ENCODE data around the gene DGCR8. TPM values are rescaled to one million over a fixed set of nuclear protein-coding genes. Genes with fewer than 3 reads are reported as not detected.

The DGCR8 gene
- total and polyA plus RNA-seq, 2 experiments from 2014 or later, result 15.1 to 23.8 TPM

- TF ChIP-seq CTCF (IDR thresholded peaks at IDR 0.05; ENCODE audit: low read depth, low read length), result no peak
- DNase-seq (ENCODE audit: low read depth in 1 of 2, low spot score in 1 of 2), result no peak
- no peaks in the 10 kb centered on the region for H3K9me3 ChIP-seq (ENCODE audit: low read depth)
- no peak overlapping the region for H3K4me3 ChIP-seq
- peaks cover 42% of the 10 kb centered on the region for H3K36me3 ChIP-seq
- H3K27me3 ChIP-seq, result no peaks in the 10 kb centered on the region
- no peaks in the 10 kb centered on the region for H3K4me1 ChIP-seq (ENCODE audit: low read depth)
- H3K27ac ChIP-seq, result no peak overlapping the region
Observed at GRCh38 chr22:20099099-20099711, 19.2 kb downstream of the DGCR8 start.

- no peak for DNase-seq (ENCODE audit: low read depth in 1 of 2, low spot score in 1 of 2)
Observed at GRCh38 chr22:20101638-20102037, 21.6 kb downstream of the DGCR8 start.

GRCh38 chr22:20102203-20102780, 22.3 kb downstream of the DGCR8 start:
- H3K9me3 ChIP-seq (ENCODE audit: low read depth), result no peaks in the 10 kb centered on the region
- peaks cover 42% of the 10 kb centered on the region for H3K36me3 ChIP-seq
- TF ChIP-seq CTCF (IDR thresholded peaks at IDR 0.05; ENCODE audit: low read depth, low read length), result no peak
- no peak overlapping the region for H3K4me3 ChIP-seq
- no peaks in the 10 kb centered on the region for H3K27me3 ChIP-seq
- no peak for DNase-seq (ENCODE audit: low read depth in 1 of 2, low spot score in 1 of 2)
- no peaks in the 10 kb centered on the region for H3K4me1 ChIP-seq (ENCODE audit: low read depth)
- no peak overlapping the region for H3K27ac ChIP-seq

More at GRCh38 chr22:20101638-20102037, 21.6 kb downstream of the DGCR8 start:
- TF ChIP-seq CTCF (IDR thresholded peaks at IDR 0.05; ENCODE audit: low read depth, low read length), result no peak
- Histone ChIP-seq H3K4me1 (ENCODE audit: low read depth) (no peaks in the 10 kb centered on the region), H3K36me3 (peaks cover 39% of the 10 kb centered on the region), H3K27me3 (no peaks in the 10 kb centered on the region), H3K4me3 (no peak overlapping the region), H3K9me3 (ENCODE audit: low read depth) (no peaks in the 10 kb centered on the region), H3K27ac (no peak overlapping the region)

- no peak overlapping the region for H3K27ac ChIP-seq
- no peak for DNase-seq (ENCODE audit: low read depth in 1 of 2, low spot score in 1 of 2)
- no peaks in the 10 kb centered on the region for H3K27me3 ChIP-seq
Observed at GRCh38 chr22:20105456-20106204, 25.6 kb downstream of the DGCR8 start.

More at GRCh38 chr22:20105456-20106204, 25.6 kb downstream of the DGCR8 start:
- H3K4me1 ChIP-seq (ENCODE audit: low read depth), result no peaks in the 10 kb centered on the region
- TF ChIP-seq CTCF (IDR thresholded peaks at IDR 0.05; ENCODE audit: low read depth, low read length), result no peak
- H3K4me3 ChIP-seq, result no peak overlapping the region
- no peaks in the 10 kb centered on the region for H3K9me3 ChIP-seq (ENCODE audit: low read depth)
- peaks cover 53% of the 10 kb centered on the region for H3K36me3 ChIP-seq

Data from cardiac muscle cell (in vitro differentiated cells and primary cell).